ENCODE results near the gene SLC7A4. TPM values are rescaled to one million over a fixed set of nuclear protein-coding genes. Genes with fewer than 3 reads are reported as not detected.

The SLC7A4 gene
- polyA plus RNA-seq, 1 experiment: 0.29 TPM

DNA sequence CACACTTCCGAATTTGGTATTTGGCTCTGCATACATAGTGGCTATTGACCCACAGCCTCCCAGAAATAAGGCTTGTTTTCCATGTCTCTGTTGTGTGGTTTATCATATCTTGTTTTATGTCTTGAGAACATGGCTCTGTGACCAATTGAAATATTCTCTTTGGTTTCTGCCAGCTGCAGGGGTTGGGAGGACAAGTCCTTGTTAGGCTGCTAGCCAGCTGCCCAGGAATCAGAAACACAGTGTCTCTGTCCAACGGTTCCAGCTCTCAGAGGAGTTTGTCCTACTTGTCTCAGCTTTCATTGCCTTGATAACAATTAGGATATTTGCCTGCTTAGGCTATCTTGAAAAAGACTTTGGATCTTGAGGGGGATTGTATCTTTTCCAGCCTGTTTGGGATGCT, 6.0 kb upstream of the SLC7A4 start:
- Histone ChIP-seq H3K4me3 (ENCODE audit: low read depth, low read length) (no peak overlapping the region), H3K27me3 (ENCODE audit: control insufficient read depth, insufficient read depth, low read length) (no peaks in the 10 kb centered on the region), H3K36me3 (ENCODE audit: control insufficient read depth, insufficient read depth, low read length) (no peaks in the 10 kb centered on the region)
- CTCF ChIA-PET: interaction anchor here (0.9 to 1.4 kb wide), 3 partner anchors 32 to 64 kb away, joined by 3 to 5 read pairs (median 3); no protein-coding TSS in a partner anchor
- TF ChIP-seq, protein P1, sequence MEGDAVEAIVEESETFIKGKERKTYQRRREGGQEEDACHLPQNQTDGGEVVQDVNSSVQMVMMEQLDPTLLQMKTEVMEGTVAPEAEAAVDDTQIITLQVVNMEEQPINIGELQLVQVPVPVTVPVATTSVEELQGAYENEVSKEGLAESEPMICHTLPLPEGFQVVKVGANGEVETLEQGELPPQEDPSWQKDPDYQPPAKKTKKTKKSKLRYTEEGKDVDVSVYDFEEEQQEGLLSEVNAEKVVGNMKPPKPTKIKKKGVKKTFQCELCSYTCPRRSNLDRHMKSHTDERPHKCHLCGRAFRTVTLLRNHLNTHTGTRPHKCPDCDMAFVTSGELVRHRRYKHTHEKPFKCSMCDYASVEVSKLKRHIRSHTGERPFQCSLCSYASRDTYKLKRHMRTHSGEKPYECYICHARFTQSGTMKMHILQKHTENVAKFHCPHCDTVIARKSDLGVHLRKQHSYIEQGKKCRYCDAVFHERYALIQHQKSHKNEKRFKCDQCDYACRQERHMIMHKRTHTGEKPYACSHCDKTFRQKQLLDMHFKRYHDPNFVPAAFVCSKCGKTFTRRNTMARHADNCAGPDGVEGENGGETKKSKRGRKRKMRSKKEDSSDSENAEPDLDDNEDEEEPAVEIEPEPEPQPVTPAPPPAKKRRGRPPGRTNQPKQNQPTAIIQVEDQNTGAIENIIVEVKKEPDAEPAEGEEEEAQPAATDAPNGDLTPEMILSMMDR (IDR thresholded peaks at IDR 0.05; ENCODE audit: insufficient read depth, low read depth, low read length): no peak
- POLR2A ChIA-PET: no interaction called here
- no peak for DNase-seq (ENCODE audit: low read depth)

DNA sequence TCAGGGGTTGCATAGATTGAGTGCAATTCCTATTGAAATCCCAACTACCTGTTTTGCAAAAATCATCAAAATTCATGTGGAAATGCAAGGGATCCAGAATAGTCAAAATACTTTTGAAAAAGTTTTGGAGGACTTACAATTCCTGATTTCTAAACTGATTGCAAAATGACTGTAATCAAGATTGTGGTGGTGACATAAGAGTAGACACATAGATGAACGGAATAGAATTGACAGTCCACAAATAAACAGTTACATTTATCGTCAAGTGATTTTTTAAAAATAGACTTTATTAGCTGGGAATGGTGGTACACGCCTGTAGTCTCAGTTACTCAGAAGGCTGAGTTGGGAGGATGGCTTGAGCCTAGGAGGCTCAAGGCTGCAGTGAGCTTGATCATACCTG, 2.6 kb upstream of the SLC7A4 start:
- no peak overlapping the region for H3K4me3 ChIP-seq (ENCODE audit: low read depth, low read length)
- TF ChIP-seq, protein P1 (IDR thresholded peaks at IDR 0.05; ENCODE audit: insufficient read depth, low read depth, low read length): no peak
- DNase-seq (ENCODE audit: low read depth): no peak
- no peaks in the 10 kb centered on the region for H3K36me3 ChIP-seq (ENCODE audit: control insufficient read depth, insufficient read depth, low read length)
- ChIA-PET CTCF (no interaction called here), POLR2A (interaction anchor here (0.7 kb wide), 1 partner anchor 52 kb away, joined by 3 read pairs; no protein-coding TSS in a partner anchor)
- H3K27me3 ChIP-seq (ENCODE audit: control insufficient read depth, insufficient read depth, low read length): peaks cover 4% of the 10 kb centered on the region; the same call in 1 of the 2 replicates

GRCh38 chr22:21033895-21034294, 1.5 kb upstream of the SLC7A4 start:
- peaks cover 4% of the 10 kb centered on the region; the same call in 1 of the 2 replicates for H3K27me3 ChIP-seq (ENCODE audit: control insufficient read depth, insufficient read depth, low read length)
- no peak for DNase-seq (ENCODE audit: low read depth)
- ChIA-PET POLR2A (no interaction called here), CTCF (interaction anchor here (2.3 kb wide), 1 partner anchor 13 kb away, joined by 14 read pairs; no protein-coding TSS in a partner anchor)
- no peak overlapping the region for H3K4me3 ChIP-seq (ENCODE audit: low read depth, low read length)
- TF ChIP-seq, protein P1 (IDR thresholded peaks at IDR 0.05; ENCODE audit: insufficient read depth, low read depth, low read length): no peak
- no peaks in the 10 kb centered on the region for H3K36me3 ChIP-seq (ENCODE audit: control insufficient read depth, insufficient read depth, low read length)

DNA sequence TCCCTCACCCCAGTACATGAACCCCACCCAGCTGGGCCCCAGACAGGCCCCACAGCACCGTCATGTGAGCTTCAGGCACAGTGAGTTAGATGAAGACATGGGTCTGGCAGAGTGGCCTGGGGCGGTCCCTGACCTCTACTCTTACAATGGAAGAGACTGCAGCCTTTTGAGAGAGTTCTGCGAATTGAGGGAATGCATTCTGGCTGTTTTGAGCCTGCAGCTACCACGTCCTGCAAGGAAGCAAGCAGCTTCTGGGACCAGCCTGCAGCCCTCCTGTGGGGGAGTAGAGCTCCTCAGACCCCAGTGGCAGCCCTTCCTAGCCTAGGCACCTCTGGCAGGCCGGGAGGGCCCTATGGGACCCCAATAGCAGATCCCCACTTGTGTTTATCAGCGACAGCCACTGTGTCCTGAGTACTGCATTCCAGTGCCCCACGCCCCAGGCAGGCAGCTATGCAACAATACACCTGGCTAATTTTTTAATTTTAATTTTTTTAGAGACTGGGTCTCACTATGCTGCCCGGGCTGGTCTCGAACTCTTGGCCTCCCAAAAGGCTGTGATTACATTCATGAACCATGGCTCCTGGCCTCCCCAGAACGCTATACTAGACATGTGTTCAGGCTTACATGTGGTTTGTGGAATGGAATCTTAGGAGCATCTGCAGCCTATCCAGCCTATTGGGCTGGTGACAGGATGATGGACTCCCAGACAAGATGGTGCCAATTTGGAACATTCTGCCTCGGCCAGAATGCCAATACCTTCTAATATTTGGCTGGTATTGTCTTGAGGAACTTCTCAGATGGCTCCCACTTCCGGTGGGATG, 717 bp upstream of the SLC7A4 start:
- DNase-seq (ENCODE audit: low read depth): no peak
- CTCF ChIA-PET: interaction anchor here (1.0 to 2.3 kb wide), 2 partner anchors 11 to 12 kb away, joined by 3 to 14 read pairs; no protein-coding TSS in a partner anchor

DNA sequence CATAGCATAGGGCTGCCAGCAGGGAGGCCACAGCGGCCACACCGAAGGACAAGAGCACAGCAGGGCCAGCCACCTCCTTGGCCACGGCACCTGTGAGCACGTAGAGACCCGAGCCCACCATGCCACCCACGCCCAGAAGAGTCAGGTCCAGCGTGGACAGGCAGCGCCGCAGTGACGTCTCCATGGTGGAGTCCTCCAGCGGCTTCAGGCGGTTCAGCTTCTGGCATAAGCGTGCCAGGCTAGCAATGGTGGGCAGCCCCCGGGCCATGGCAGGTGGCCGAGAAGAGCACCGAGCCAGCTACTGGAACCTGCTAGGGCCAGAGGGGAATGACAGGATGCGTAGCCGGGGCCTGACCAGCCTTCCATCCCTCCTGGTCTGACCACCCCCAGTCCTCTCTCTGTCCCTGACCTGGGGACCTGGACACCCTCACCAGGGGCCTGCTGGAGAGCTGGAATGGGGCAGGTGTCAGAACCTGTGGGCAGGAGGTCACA, 770 bp downstream of the SLC7A4 start:
- Histone ChIP-seq H3K27me3 (ENCODE audit: control insufficient read depth, insufficient read depth, low read length) (peaks cover 4% of the 10 kb centered on the region; the same call in 1 of the 2 replicates), H3K4me3 (ENCODE audit: low read depth, low read length) (no peak overlapping the region), H3K36me3 (ENCODE audit: control insufficient read depth, insufficient read depth, low read length) (no peaks in the 10 kb centered on the region)
- no peak for DNase-seq (ENCODE audit: low read depth)
- TF ChIP-seq, protein P1 (IDR thresholded peaks at IDR 0.05; ENCODE audit: insufficient read depth, low read depth, low read length): no peak
- CTCF ChIA-PET: no interaction called here
- POLR2A ChIA-PET: no interaction called here

More for the DNA sequence above, 717 bp upstream of the SLC7A4 start:
- TF ChIP-seq, protein P1 (IDR thresholded peaks at IDR 0.05; ENCODE audit: insufficient read depth, low read depth, low read length): no peak
- Histone ChIP-seq H3K36me3 (ENCODE audit: control insufficient read depth, insufficient read depth, low read length) (no peaks in the 10 kb centered on the region), H3K27me3 (ENCODE audit: control insufficient read depth, insufficient read depth, low read length) (peaks cover 4% of the 10 kb centered on the region; the same call in 1 of the 2 replicates), H3K4me3 (ENCODE audit: low read depth, low read length) (no peak overlapping the region)
- POLR2A ChIA-PET: no interaction called here
